Caki2 (cell line): Measurements from ENCODE around the gene CDK5. TPM values are rescaled to one million over a fixed set of nuclear protein-coding genes. Genes with fewer than 3 reads are reported as not detected.

ENCODE experiments used
- DNase-seq: peaks from one replicate; pipeline ENCODE4 v3.0.0-alpha.2; 2015; ENCODE audit warnings: low read depth
- in situ Hi-C: cut with HindIII; loops from 2 replicates; pipeline ENCODE4 v1.10.0; 2016; ENCODE audit warnings: low sequenced_read_pairs, low pct_unique_long_range_greater_than_20kb, mixed read lengths
- total RNA-seq: library from RNA; depleted of rRNA; stranded (reverse); fragments of >200 nt; shearing (Covaris generic); gene quantifications from 2 replicates; pipeline ENCODE4 v1.2.3, GENCODE V29; 2014; ENCODE audit warnings: low replicate concordance

CDK5 gene
- total RNA-seq, 1 experiment from 2014 or later: 37.2 TPM

GRCh38 chr7:151077705-151078232 is 20.1 kb upstream of the CDK5 start:
- in situ Hi-C loops: no loop called here
- no peak for DNase-seq

GRCh38 chr7:151076863-151077704 is 19.4 kb upstream of the CDK5 start:
- in situ Hi-C loops: no loop called here
- peak; percentile 33 for DNase-seq

GRCh38 chr7:151075978-151076426 is 18.3 kb upstream of the CDK5 start:
- DNase-seq: no peak
- in situ Hi-C loops: no loop called here

GRCh38 chr7:151075662-151075971 is 17.9 kb upstream of the CDK5 start:
- DNase-seq: no peak
- in situ Hi-C loops: no loop called here

GRCh38 chr7:151074817-151075661 is 17.3 kb upstream of the CDK5 start:
- DNase-seq: no peak
- in situ Hi-C loops: no loop called here

GRCh38 chr7:151073990-151074389 is 16.3 kb upstream of the CDK5 start:
- in situ Hi-C loops: no loop called here
- no peak for DNase-seq

GRCh38 chr7:151071032-151071866 is 13.6 kb upstream of the CDK5 start:
- no peak for DNase-seq
- in situ Hi-C loops: no loop called here

GRCh38 chr7:151070574-151070960 is 12.9 kb upstream of the CDK5 start:
- DNase-seq: no peak

GRCh38 chr7:151069841-151070573 is 12.3 kb upstream of the CDK5 start:
- in situ Hi-C loops: no loop called here
- DNase-seq: no peak

More at GRCh38 chr7:151070574-151070960, 12.9 kb upstream of the CDK5 start:
- in situ Hi-C loops: no loop called here

GRCh38 chr7:151068069-151068773 is 10.5 kb upstream of the CDK5 start:
- in situ Hi-C loops: no loop called here
- DNase-seq: no peak

- DNase-seq: no peak
- in situ Hi-C loops: no loop called here
Measured at GRCh38 chr7:151066273-151066974, 8.7 kb upstream of the CDK5 start.

GRCh38 chr7:151065516-151065915 is 7.8 kb upstream of the CDK5 start:
- no peak for DNase-seq
- in situ Hi-C loops: no loop called here

- in situ Hi-C loops: no loop called here
- no peak for DNase-seq
Measured at GRCh38 chr7:151064993-151065392, 7.3 kb upstream of the CDK5 start.

- DNase-seq: no peak
- in situ Hi-C loops: no loop called here
Measured at GRCh38 chr7:151064454-151064853, 6.8 kb upstream of the CDK5 start.

- in situ Hi-C loops: no loop called here
- no peak for DNase-seq
Measured at GRCh38 chr7:151063212-151063561, 5.5 kb upstream of the CDK5 start.

- in situ Hi-C loops: no loop called here
- peak; percentile 91 for DNase-seq
Measured at GRCh38 chr7:151062399-151063211, 4.9 kb upstream of the CDK5 start.
